NT2/D1 (cell line): Measurements from ENCODE around the gene AKNA.

ENCODE experiments used
- DNase-seq: peaks from one replicate; pipeline ENCODE4 v3.0.0-alpha.2; 2011; ENCODE audit warnings: low read depth, low spot score
- H3K27me3 ChIP-seq: 2 replicates; pipeline ENCODE4 v1.6.0; 2011; ENCODE audit warnings: mild to moderate bottlenecking; ENCODE audit not compliant: insufficient read length, insufficient read depth
- H3K36me3 ChIP-seq: 2 replicates; pipeline ENCODE4 v1.6.1; 2011; ENCODE audit warnings: mild to moderate bottlenecking, low read length, mixed read lengths; ENCODE audit not compliant: insufficient read depth, insufficient read length
- H3K4me1 ChIP-seq: 2 replicates; pipeline ENCODE4 v1.5.1; 2011; ENCODE audit not compliant: insufficient read depth, insufficient read length
- H3K4me3 ChIP-seq: 2 replicates; pipeline ENCODE4 v1.5.1; 2011; ENCODE audit warnings: low read depth; ENCODE audit not compliant: insufficient read length
- H3K9ac ChIP-seq: 2 replicates; pipeline ENCODE4 v1.6.0; 2011; ENCODE audit warnings: low read depth; ENCODE audit not compliant: insufficient read length
- H3K9me3 ChIP-seq: 2 replicates; pipeline ENCODE4 v1.5.1; 2011; ENCODE audit warnings: mild to moderate bottlenecking, low read length; ENCODE audit not compliant: insufficient read depth
- SUZ12 ChIP-seq: IDR thresholded peaks from 2 replicates; pipeline ENCODE4 v1.6.1; 2011; ENCODE audit not compliant: insufficient read length, insufficient read depth; ENCODE audit errors: extremely low read depth
- YY1 ChIP-seq: IDR thresholded peaks from 2 replicates; pipeline ENCODE4 v1.6.1; 2011; ENCODE audit not compliant: insufficient read length, insufficient read depth
- ZNF274 ChIP-seq: IDR thresholded peaks from 2 replicates; pipeline ENCODE4 v1.6.1; 2011; ENCODE audit warnings: mild to moderate bottlenecking, low read depth, low read length

The AKNA gene

DNA sequence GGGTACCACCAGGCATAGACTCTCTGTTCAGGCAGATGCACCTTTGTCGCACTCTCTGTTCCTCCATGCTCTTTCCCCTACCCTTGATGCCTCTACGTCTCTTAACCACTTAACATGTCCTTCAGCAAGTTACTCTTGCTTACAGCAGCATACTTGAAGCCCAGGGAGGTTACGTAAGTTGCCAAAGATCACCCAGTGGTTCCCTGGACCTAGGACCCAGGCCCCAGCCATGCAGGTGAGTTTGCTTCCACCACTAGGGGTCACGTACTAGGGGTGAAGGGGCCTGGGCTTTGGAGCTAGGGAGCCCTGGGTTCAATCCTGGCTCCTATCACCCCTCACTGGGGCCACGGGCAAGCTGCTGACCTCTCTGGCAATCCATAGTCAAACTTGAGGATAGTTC is 8.9 kb downstream of the AKNA start:
- Histone ChIP-seq H3K9me3 (no peaks in the 10 kb centered on the region), H3K4me1 (peaks cover 17% of the 10 kb centered on the region), H3K27me3 (no peaks in the 10 kb centered on the region), H3K4me3 (no peak overlapping the region), H3K9ac (no peak overlapping the region), H3K36me3 (peaks cover 54% of the 10 kb centered on the region)
- DNase-seq = no peak
- TF ChIP-seq ZNF274 = no peak
- no peak for TF ChIP-seq YY1
- no peak for TF ChIP-seq SUZ12

DNA sequence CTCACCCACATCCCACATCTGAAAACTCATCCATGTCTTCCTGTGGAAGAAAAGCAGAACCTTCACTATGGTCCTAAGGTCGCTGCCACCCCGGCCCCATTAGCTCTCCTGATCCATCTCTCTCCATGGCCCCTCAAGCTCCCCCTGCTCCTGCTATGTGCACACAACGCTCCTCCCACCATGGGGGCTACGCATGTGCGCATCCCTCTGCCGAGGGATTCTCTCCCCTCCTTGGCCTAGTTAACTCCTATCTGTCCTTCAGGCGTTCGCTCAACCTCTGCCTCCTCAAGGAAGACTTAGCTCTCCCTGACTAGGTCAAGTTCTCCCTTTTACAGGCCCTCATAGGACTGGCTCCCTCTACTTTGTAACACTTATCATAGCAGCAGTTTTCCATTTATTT is 9.8 kb downstream of the AKNA start:
- H3K4me1 ChIP-seq = peaks cover 10% of the 10 kb centered on the region
- no peaks in the 10 kb centered on the region for H3K27me3 ChIP-seq
- no peaks in the 10 kb centered on the region for H3K9me3 ChIP-seq
- TF ChIP-seq YY1 = no peak
- TF ChIP-seq SUZ12 = no peak
- TF ChIP-seq ZNF274 = no peak
- no peak overlapping the region for H3K4me3 ChIP-seq
- DNase-seq = no peak
- H3K36me3 ChIP-seq = peaks cover 62% of the 10 kb centered on the region
- no peak overlapping the region for H3K9ac ChIP-seq

DNA sequence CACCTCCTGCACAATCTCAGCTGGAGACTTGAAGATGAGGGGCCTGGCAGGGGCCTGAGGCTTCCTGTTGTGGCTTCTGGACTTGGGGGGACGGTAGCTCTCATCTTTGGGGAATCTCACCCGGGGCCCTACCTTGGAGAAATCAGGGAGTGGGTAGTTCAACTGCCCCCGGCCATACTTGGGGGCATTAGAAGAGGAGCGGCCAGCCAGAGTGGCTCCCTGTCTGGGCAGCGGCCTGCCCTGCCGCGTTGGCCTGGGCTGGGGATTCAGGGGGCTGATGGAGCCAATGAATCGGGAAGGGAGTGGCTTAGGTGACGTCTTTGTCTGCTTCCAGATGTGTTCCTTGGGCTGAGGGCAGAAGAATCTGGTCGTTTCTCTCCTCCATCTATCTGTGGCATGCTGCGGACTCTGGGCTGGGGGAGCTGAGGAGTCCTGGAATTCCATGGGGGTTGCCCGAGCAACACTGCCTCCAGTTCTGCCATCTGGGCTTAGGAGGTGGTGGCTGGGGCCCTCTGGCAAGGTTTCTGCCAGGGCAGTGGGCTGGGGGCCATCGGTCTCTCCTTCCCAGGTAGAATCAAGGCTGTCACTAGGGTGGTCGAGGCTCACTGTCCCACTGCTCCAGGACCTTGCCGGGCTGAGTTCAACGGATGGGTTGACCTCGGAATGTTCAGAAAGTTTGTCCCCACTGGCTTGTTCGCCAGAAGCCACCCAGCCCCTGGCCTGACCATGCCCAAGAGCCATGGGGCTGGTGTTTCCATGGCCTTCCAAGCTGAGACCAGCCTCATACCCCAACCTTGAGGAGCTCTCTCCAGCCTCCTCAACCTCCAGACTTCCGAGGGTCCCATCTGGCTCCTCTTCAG is 11.0 kb downstream of the AKNA start:
- H3K4me3 ChIP-seq = no peak overlapping the region
- DNase-seq = no peak
- TF ChIP-seq SUZ12 (no peak), ZNF274 (no peak)
- no peak overlapping the region for H3K9ac ChIP-seq
- H3K9me3 ChIP-seq = no peaks in the 10 kb centered on the region
- H3K4me1 ChIP-seq = peaks cover 15% of the 10 kb centered on the region
- no peaks in the 10 kb centered on the region for H3K27me3 ChIP-seq
- peaks cover 67% of the 10 kb centered on the region for H3K36me3 ChIP-seq

DNA sequence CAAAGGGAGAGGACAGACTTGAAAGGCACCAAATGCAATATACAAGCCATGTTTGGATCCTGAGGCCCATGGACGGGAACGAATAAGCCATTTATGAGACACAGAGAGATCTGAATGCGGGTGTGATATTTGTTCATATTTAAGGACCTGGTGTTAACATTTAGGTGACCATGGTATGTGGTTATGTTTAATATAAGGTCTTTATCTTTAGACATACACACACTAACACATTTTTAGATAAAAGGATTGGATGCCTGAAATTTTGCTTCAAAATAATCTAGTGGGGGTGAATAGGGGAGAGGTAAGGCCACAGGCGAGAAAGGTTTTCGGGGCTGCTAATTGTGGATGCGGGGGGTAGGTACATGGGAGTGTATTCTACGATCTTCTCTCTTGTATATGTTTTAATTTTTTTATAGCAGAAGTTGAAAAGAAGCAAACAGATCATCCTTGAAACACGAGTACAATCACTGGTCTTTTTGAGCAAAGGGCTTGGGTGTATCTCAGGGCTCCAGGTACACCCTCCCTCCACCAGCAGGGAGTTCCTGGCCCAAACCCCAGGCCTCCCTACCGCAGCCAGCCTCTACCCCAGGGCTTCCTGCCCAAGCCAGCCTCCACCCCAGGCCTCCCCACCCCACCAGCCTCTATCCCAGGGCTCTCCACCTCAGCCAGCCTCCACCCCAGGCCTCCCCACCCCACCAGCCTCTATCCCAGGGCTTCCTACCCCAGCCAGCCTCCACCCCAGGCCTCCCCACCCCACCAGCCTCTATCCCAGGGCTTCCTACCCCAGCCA is 12.2 kb downstream of the AKNA start:
- Histone ChIP-seq H3K4me3 (no peak overlapping the region), H3K4me1 (peaks cover 22% of the 10 kb centered on the region), H3K27me3 (no peaks in the 10 kb centered on the region), H3K9me3 (no peaks in the 10 kb centered on the region), H3K9ac (no peak overlapping the region), H3K36me3 (peaks cover 70% of the 10 kb centered on the region)
- TF ChIP-seq YY1 (no peak), SUZ12 (no peak), ZNF274 (no peak)
- no peak for DNase-seq

DNA sequence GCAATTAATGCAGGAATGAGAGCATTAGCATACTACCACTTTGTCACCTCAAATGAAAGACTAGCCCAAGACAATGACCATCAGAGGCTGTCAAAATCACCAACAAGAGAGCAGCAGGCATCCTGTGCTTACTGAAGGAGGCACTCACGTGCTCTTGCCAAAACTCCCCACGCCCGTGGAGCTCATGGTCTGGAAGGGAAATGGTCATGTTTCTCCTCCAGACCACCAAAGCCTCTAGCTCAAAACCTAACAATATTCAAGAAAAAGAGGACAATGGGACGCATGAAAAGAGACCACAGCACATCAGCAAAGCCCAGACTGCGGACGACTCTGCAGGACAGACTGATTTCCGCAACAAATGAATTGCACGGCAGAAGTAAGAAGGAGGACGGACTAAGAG is 12.8 kb downstream of the AKNA start:
- Histone ChIP-seq H3K36me3 (peaks cover 64% of the 10 kb centered on the region), H3K9me3 (no peaks in the 10 kb centered on the region), H3K4me1 (peaks cover 23% of the 10 kb centered on the region), H3K9ac (no peak overlapping the region), H3K27me3 (no peaks in the 10 kb centered on the region), H3K4me3 (no peak overlapping the region)
- no peak for DNase-seq
- TF ChIP-seq SUZ12 (no peak), ZNF274 (no peak), YY1 (no peak)

DNA sequence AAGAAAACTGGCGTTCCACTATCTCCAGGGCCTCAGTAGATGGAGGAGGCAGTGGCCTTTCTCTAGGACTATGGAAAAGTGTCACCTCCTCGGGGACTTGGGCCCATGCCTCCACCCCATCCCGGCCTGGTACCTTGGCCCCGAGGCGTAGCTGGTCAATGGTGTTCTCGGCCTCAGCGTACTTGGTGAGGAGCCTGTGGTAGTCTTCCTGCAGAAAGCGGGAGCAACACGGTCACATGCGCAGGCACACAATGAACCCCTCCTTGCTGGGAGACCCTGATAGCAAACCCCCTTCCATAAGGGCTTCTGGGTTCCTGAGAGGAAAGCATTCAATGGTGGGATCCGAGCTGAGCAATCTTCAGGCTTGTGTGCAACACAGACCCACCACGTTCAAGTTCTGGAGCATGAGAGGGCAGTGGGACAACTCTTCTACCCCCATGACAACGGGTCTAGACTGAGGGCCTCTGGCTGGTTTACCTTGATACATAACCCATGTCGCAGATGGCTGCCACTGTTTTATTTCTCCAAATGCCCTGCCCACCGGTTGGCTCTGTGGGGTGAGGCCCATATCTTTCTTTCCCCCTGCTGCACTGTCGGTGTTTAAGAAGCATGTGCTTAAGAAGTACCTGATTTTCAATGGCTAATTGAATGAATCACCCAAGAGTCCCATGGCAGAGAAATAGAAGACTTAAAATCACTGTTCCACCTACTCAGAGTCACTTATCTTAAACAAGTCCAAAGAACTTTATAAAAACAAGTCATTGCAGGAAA is 13.6 kb downstream of the AKNA start:
- H3K9me3 ChIP-seq = no peaks in the 10 kb centered on the region
- H3K4me3 ChIP-seq = no peak overlapping the region
- H3K9ac ChIP-seq = no peak overlapping the region
- peaks cover 28% of the 10 kb centered on the region for H3K4me1 ChIP-seq
- no peak for DNase-seq
- H3K36me3 ChIP-seq = peaks cover 63% of the 10 kb centered on the region
- no peak for TF ChIP-seq ZNF274
- TF ChIP-seq SUZ12 = no peak
- no peak for TF ChIP-seq YY1
- H3K27me3 ChIP-seq = no peaks in the 10 kb centered on the region

DNA sequence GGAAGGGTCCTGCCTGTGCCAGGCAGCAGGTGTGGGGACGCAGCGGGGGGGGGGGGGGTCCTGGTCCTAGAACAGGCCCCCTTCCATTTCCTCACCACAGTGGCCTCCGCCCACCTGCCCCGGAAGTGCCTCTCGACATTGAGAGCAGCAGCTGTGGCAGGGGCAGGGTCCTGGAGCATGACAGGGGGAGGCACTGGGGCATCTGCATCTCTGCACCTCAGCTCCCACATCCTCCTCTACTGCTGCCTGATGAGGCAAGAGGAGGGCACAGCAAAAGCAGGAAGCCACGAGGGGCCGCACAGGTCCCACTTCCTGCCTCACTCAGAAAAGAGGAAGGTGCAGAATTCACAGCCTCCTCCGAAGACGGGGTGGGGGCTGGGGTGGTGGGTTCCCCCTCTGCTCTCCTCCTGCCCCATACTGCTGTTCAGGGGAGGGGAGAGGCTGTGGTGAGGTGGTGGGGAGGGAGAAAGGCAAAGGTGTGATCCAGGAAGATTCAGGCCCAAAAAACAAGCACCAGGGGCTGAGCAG is 14.8 kb downstream of the AKNA start:
- no peak overlapping the region for H3K4me3 ChIP-seq

More for the DNA sequence above, 14.8 kb downstream of the AKNA start:
- DNase-seq = no peak
- H3K9me3 ChIP-seq = no peaks in the 10 kb centered on the region
- TF ChIP-seq YY1 (no peak), ZNF274 (no peak), SUZ12 (no peak)
- H3K4me1 ChIP-seq = peaks cover 28% of the 10 kb centered on the region
- no peak overlapping the region for H3K9ac ChIP-seq
- no peaks in the 10 kb centered on the region for H3K27me3 ChIP-seq
- peaks cover 58% of the 10 kb centered on the region for H3K36me3 ChIP-seq
